Muscle of arm (tissue), 12 donors: ENCODE results near the gene DOCK3. TPM values are rescaled to one million over a fixed set of nuclear protein-coding genes. Genes with fewer than 3 reads are reported as not detected.
"Not testable (repeated sequence)": the region's sequence is repeated elsewhere in the genome, so short reads cannot be mapped to it uniquely, and the experiment has no call there.

Experiments
- DNase-seq: peaks from one replicate; pipeline ENCODE4 v3.0.0-alpha.2; 2013
- polyA plus RNA-seq, 12 donors: library from polyadenylated mRNA; unstranded; fragments of 120-200 nt; gene quantifications; one replicate each; pipeline ENCODE4 v1.2.1, GENCODE V29; 2013; ENCODE audit not compliant: insufficient read length in 12 of 12

Gene DOCK3
- polyA plus RNA-seq, 12 donors: 0.06 to 3.4 (median 0.23) TPM; not detected in 2

DNA sequence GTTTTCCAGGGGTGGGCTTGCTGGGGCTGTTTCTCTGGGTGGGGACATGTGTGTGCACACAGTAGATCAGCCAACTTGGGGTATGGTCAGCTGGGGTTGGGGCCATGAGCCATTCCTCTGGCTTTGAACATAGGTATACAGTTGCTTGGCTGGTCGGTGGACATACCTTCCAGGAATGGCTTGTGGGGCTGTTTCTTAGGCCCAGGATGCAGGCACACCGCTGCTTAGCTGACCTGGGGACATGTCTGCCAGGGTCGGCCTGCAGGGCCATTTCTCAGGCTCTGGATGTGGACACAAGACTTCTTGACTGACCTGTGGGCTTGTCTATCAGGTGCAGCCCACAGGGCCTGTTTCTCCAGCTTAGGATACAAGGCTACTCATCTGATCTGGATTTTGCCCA is 130.6 kb downstream of the DOCK3 start:
- DNase-seq: no peak

DNA sequence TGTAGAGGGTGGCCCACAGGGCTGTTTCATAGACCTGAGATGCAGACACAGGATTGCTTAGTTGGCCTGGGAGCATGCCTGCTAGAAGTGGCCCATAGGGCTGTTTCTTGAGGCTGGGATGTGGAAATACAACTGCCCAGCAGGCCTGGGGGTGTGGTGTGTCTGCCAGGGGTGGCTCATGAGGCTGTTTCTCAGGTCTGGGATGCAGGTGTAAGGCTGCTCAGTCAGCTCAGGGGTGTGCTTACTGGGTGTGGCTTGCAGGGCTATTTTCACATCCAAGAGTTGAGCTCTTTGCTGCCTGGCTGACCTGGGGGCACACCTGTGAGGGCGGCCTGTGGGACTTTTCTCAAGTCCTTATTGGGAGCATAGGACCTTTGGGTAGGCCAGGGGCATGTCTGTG is 131.3 kb downstream of the DOCK3 start:
- no peak for DNase-seq

DNA sequence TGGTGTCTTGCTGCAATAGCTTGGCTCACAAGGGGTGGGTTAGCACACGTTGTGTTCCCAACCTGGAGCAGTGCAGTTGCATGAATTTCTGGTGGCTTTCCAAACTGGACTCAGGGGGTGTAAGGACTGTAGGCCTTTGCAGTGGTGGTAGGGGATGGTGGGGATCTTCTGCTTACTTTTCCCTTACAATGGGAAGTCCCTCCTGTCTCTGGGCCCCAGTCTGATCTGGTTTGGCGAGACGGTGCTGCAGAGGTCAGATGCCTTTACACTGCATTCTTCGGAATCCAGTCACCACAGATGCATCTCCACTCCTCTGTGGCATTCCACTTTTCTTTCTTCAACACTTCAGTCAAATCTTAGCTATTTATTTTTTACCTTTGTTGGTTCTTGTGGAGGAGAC is 132.1 kb downstream of the DOCK3 start:
- DNase-seq: no peak

DNA sequence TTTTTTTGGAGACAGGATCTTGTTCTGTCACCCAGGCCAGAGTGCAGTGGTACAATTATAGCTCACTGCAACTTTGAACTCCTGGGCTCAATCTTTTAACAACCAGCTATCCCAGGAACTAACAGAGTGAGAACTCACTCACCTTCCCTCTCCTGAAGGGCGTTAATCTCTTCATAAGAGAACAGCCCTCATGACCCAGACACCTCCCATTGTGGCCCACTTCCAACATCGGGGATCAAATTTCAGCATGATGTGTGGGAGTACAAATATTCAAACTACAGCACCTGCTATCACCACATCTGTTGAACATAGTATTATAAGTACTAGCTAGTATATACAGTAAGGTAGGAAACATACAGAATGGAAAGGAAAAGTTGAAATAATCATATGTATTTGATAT is 132.5 kb downstream of the DOCK3 start:
- DNase-seq: no peak

DNA sequence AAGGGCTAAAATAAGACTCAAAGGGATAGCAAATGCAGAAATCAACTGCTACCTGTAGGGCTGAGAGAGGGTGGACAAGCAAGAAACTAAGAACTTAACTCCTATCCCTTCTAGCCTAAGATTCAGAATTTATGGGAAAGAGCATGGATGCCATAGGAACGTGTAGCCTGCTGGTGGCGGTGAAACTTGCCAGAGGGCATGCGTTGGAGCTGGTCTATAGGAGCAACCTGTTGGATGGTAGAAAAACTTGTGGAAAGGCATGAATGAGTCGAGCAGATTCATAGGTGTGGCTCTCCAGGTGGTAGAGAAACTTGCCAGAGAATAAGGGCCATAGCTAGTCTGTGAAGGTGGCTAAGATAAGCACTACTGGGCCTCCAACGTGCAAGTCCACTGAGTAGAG is 137.2 kb downstream of the DOCK3 start:
- DNase-seq: no peak

DNA sequence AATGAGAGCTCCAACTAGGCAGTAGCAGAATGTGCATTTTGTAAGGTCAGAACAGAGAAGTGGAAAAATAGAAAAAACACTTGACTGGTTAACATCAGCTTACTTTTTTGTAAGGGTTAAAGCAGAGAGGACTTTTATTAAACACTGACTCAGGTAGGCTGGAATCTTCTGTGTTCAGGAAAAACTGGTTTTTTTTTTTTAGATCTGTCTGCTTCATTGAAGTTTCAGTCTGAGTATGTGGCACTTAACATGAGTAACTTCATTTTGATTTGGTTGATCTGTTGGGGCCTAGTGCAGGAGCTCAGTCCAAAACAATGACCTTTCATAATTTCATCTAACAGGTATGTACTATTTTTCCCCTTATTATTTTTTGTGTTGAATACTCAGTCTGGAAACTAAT is 141.1 kb downstream of the DOCK3 start:
- DNase-seq: no peak

DNA sequence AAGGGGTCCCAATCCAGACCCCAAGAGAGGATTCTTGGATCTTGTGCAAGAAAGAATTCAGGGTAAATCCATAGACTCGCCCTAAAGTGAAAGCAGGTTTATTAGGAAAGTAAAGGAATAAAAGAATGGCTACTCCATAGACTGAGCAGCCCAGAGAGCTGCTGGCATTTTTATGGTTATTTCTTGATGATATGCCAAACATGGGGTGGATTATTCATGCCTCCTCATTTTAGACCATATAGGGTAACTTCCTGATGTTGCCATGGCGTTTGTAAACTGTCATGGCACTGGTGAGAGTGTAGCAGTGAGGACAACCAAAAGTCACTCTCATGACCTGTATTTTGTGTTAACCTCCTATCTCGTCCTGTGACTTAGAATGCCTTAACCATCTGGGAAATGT is 142.2 kb downstream of the DOCK3 start:
- no peak for DNase-seq

DNA sequence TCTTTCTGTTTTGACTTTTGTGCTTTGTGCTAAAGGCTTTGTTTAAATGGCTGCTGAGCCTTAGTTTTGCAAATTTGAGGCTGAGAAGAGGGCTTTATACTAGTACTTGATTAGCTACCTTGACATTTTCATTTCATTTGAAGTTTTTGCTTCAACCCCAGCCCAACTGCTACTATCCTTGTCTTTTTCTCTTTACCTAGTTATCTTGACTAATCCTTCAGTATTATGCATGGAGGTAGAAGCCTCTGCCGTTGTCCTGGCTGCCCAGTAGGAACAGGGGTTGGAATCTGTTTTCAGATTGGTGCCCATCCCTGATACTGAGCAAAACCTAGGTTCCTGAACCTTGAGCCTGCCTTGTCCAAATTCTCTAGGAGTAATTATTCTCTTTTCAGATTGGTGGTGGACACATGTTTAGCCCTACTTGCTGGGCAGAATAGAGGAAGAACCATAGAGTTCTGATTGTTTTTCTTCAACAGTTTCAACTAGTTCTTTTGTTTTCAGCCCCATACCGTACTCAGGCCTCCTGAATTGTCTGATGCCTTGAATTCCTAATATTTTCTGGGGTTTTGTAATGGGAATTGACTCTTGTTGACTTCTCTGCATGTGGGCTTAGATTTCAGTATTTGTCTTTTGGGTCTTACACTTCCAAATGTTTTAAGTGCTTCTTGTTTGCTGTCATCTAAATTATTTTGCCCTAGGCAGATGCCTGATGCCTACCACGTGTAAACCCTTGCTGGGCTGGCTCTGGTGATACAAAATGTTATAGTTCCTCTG is 143.2 kb downstream of the DOCK3 start:
- no peak for DNase-seq

DNA sequence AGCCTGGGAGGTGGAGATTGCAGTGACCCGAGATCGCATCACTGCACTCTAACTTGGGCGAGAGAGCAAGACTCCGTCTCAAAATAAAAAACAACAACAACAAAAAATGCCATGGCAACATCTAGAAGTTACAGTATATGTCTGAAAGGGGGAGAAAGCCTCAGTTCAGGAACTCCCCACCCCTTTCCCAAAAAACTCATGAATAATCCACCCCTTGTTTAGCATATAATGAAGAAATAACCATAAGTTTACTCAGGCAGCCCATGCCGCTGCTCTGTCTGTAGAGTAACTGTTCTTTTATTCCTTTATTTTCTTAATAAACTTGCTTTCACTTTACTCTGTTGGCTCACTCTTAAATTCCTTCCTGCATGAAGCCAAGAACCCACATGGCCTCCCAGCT is 145.2 kb downstream of the DOCK3 start:
- DNase-seq: no peak

DNA sequence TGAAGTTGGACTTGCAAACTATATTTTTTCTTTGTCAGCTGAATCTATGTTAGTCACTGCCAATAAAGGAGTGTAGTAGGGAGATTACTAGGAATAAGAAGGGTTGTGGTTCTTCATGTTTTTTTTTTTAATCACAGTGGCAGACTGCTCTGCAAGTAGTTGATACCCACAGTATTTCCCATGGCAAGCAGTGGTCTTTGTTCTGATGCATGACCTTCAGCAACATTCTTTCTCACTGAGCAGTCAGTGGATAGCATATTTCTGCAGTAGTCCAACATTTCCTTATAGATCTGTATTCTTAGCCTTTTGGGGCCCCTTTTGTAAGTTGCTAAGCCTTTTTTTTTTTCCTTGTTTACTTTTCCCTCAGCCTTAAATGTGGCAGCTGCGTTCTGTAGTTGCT is 151.1 kb downstream of the DOCK3 start:
- no peak for DNase-seq

DNA sequence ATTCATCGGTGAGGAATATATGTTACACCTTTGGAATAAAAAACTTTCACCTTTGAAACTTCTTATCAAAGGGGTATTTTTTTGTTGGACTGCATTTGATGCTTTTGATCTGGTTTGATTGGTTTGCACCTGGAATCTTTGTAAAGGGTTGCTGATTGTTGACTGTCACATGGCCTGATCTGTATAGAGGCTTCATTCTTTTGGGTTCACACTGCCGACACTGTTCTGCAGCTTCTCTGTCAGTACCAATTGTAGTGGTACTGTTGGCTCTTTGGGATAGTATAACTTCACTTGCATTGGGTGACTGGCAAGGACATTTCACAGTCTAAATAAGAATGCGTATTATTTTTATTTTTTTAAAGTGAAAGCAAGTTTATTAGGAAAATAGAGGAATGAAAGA is 155.7 kb downstream of the DOCK3 start:
- no peak for DNase-seq

DNA sequence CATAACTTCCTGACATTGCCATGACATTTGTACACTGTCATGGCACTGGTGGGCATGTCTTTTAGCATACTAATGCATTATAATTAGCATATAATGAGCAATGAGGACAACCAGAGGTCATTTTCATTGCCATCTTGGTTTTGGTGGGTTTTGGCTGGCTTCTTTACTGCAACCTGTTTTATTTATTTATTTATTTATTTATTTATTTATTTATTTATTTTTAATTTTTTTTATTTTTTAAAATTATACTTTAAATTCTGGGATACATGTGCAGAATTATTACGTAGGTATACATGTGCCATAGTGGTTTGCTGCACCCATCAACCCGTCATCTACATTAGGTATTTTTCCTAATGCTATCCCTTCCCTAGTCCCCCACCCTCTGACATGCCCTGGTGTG is 156.3 kb downstream of the DOCK3 start:
- not testable (repeated sequence) for DNase-seq

DNA sequence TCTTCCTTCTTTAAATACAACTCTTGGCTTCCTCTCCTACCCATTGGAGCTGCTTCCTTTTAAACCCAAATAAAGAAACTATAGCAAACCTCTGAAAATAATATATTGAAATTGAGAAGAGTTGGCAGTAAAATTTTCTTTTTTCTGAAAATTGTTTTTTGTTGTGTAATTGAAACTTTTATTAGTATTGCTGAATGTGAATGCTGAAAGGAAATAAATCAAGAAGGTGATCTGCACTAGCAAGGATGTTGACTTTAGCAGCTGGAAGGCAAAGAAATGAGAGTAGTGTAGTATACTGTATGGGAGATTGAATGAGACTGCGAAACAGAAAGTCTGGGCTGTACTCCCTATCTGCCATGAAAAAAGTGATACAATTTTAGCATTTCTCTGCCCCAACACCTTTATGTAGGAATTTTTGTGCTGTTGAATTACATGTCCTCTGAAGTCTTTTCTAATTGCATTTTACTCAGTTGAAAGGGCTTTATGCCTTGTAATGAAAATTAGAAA is 166.3 kb downstream of the DOCK3 start:
- DNase-seq: no peak

DNA sequence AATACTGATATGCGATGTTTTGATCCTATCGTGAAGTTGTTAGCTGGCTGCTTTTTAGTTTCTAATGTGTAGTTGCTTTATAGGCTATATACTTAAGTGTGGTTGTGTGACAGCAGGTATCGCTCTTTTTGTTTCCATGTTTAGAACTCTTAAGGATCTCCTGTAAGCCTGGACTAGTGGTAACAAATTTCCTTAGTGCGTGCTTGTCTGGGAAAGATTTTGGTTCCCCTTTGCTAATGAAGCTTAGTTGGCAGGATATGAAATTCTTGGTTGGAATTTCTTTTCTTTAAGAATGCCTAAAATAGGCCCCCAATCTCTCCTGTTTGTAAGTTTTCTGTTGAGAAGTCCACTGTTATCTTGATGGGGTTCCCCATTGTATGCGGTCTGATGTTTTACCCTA is 173.6 kb downstream of the DOCK3 start:
- DNase-seq: no peak

DNA sequence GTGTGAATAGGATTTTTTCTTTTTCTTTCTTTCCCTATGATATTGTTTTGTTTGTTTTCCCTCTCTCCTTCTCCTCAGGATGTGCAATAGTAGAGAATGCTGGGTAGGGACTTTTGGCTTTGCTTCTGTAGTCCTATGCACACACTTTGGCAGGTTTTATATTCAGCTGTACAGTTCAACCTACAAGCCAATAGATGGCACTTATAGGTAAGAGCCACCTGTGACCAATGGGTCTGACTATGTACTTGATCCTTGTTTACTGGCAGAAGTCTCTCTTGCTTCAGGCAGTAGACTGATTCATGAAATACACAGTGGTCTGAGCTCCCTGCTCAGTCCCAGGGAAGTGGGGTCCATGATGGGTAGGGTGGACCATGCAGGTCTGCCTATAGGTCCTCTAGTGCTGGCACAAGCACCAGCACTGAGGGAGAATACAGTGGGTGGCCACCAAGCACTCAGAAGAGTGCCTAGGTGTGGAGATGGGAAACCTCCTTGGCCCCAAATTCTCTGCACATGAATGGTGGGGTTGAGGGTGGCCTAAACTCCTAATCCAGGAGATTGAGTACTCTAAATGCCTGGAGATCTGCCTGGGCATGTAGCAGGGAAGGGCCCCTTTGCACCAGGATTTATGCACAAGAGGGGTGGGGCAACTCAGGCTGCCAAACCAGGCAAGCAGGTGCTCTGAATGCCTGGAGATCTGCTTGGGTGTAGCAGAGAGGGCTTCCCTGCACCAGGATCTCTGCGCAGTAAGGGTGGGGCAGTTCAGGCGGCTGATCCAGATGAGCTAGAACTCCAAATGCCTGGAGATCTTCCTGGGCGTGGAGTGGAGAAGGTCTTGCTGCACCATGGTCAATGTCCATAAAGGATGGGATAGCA is 176.1 kb downstream of the DOCK3 start:
- no peak for DNase-seq

DNA sequence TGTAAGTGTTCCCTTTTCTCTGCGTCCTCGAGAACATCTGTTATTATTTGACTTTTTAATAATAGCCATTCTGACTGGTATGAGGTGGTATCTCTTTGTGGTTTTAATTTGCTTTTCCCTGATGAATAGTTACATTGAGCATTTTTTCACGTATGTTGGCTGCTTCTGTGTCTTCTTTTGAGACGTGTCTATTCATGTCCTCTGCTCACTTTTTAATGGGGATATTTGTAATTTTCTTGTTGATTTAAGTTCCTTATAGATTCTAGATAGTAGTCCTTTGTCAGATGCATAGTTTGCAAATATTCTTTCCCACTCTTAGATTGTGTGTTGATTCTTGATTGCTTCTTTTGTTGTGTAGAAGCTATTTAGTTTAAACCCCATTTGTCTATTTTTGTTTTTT is 179.2 kb downstream of the DOCK3 start:
- DNase-seq: no peak

DNA sequence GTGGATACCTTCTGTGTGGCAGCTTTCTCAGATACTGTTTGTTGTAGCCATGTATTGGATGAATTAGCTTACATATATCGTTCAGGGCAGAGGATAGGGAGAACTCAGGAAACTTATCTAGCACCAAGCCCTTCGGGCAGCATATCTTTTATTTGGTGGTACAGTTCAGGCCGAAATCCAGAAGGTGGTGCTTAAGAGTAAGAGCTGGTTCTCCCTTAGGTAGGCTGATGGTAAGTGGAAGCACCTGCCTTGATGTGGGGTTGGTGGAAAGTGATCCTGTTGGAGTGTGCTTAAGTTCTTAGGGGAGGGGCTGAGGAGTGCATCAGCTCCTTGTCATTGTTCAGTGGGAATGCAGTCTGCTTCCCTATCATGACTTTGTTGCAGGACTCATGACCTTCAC is 187.5 kb downstream of the DOCK3 start:
- DNase-seq: no peak

DNA sequence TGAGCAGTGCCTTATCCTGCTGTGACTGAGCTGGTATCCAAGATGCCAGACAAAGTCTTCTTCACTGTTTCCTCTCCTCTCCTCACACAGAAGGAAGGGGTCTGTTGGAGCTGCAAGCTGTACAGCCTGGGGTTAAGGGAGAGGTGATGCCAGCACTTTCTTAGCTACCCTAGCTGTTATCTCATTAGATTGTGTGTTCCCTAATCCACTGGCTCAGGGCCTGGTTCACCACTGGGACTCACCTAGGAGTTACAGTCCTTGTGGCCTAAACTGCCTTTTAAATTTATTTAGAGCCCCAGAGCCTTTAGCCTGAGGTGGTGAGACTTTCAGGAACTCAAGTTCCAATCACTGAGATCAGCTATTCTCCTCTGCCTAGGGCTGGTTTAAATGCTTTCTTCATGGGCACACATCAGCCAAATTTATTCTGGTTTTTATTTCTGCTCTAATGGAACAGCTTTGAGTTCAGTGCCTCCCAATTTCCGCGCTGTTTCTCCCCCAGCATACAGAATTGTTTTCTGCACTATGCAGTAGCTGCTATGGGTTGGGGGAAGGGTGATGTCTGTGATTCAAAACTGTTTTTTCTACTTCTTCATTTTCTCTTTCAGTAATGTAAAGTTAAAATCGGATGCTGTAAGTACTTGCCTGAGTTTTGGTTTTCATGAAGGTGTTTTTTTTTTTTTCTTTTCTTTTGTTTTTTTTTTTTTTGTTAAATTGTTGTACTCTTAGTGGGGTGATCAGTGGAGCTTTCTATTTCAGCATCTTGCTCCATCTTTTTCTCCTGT is 198.8 kb downstream of the DOCK3 start:
- DNase-seq: no peak

DNA sequence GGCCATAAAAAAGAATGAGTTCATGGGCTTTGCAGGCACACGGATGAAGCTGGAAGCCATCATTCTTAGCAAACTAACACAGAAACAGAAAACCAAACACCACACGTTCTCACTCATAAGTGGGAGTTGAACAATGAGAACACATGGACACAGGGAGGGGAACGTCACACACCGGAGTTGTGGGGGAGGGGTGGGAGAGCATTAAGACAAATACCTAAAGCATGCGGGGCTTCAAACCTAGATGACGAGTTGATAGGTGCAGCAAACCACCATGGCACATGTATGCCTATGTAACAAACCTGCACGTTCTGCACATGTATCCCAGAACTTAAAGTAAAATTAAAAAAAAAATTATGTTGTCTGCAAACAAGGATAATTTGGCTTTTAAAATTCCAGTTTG is 200.1 kb downstream of the DOCK3 start:
- DNase-seq: not testable (repeated sequence)

DNA sequence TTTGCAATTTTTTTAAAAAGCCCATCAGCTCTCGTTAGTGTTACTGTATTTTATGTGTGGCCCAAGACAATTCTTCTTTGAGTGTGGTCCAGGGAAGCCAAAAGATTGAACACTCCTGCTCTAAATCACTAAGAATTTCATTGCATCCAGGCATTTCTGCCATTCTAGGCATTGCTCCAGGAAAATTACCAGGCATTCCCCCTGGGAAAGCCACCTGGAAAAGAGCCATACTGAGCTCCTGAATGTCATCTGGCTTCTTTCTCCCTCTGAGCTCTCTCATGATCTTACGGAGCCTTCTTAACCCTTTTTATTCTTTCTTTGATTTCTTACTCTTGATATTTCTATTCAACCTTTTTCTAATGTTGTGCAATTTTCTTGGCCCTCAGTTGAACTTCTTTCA is 202.2 kb downstream of the DOCK3 start:
- DNase-seq: no peak

DNA sequence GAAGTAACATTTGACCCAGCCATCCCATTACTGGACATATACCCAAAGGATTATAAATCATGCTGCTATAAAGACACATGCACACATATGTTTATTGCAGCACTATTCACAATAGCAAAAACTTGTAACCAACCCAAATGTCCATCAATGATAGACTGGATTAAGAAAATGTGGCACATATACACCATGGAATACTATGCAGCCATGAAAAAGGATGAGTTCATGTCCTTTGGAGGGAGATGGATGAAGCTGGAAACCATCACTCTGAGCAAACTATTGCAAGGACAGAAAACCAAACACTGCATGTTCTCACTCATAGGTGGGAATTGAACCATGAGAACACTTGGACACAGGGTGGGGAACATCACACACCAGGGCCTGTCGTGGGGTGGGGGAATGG is 208.0 kb downstream of the DOCK3 start:
- DNase-seq: not testable (repeated sequence)

DNA sequence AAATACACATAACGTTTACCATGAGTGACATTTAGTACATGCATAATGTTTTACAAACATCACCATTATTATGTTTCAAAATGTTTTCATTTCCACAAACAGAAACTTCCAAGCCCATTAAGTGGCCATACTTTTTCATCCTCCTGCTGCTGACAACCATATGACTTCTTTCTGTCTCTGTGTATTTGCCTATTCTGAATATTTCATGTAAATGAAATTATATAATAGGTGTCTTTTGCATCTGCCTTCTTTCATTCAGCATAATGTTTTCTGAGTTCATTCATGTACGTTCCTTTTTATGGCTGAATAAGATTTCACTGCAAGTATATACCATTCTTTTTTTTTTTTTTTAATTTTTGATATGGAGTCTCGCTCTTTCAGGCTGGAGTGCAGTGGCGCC is 209.0 kb downstream of the DOCK3 start:
- DNase-seq: no peak
